HL-60 (cell line): ENCODE data around the gene TENM3.

Experiments
- CTCF ChIP-seq: IDR thresholded peaks from one replicate; pipeline ENCODE4 v1.5.1; 2011; ENCODE audit warnings: low read length, control low read depth, inconsistent platforms; ENCODE audit not compliant: insufficient read depth
- GABPA ChIP-seq: IDR thresholded peaks from 2 replicates; pipeline ENCODE4 v1.6.1; 2012; ENCODE audit warnings: low read depth
- POLR2AphosphoS5 ChIP-seq: IDR thresholded peaks from 2 replicates; pipeline ENCODE4 v1.6.1; 2012; ENCODE audit warnings: low read depth
- SPI1 ChIP-seq: IDR thresholded peaks from 2 replicates; pipeline ENCODE4 v1.6.1; 2012; ENCODE audit warnings: low read depth, mild to moderate bottlenecking, borderline replicate concordance
- TF ChIP-seq, protein P1 (sequence below): IDR thresholded peaks from 2 replicates; pipeline ENCODE4 v1.6.1; 2012; ENCODE audit warnings: low read depth; ENCODE audit not compliant: insufficient replicate concordance

- TF ChIP-seq CTCF (no peak), GABPA (peak; percentile 32; the same call in 1 of the 2 replicates), POLR2AphosphoS5 (no peak), SPI1 (peak; percentile 22; the same call in 1 of the 2 replicates)
- TF ChIP-seq, protein P1, sequence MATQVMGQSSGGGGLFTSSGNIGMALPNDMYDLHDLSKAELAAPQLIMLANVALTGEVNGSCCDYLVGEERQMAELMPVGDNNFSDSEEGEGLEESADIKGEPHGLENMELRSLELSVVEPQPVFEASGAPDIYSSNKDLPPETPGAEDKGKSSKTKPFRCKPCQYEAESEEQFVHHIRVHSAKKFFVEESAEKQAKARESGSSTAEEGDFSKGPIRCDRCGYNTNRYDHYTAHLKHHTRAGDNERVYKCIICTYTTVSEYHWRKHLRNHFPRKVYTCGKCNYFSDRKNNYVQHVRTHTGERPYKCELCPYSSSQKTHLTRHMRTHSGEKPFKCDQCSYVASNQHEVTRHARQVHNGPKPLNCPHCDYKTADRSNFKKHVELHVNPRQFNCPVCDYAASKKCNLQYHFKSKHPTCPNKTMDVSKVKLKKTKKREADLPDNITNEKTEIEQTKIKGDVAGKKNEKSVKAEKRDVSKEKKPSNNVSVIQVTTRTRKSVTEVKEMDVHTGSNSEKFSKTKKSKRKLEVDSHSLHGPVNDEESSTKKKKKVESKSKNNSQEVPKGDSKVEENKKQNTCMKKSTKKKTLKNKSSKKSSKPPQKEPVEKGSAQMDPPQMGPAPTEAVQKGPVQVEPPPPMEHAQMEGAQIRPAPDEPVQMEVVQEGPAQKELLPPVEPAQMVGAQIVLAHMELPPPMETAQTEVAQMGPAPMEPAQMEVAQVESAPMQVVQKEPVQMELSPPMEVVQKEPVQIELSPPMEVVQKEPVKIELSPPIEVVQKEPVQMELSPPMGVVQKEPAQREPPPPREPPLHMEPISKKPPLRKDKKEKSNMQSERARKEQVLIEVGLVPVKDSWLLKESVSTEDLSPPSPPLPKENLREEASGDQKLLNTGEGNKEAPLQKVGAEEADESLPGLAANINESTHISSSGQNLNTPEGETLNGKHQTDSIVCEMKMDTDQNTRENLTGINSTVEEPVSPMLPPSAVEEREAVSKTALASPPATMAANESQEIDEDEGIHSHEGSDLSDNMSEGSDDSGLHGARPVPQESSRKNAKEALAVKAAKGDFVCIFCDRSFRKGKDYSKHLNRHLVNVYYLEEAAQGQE, result no peak
Measured at GRCh38 chr4:182809417-182810102, 566.4 kb downstream of the TENM3 start.
